A204.1 (cell line): Measurements from ENCODE around the gene VAV3.

Experiments
- FAIRE-seq: peaks from 2 replicates; lab custom pipeline; 2012; peaks lifted over from hg19 to GRCh38; lab: Jason Lieb, UNC

Gene VAV3

DNA sequence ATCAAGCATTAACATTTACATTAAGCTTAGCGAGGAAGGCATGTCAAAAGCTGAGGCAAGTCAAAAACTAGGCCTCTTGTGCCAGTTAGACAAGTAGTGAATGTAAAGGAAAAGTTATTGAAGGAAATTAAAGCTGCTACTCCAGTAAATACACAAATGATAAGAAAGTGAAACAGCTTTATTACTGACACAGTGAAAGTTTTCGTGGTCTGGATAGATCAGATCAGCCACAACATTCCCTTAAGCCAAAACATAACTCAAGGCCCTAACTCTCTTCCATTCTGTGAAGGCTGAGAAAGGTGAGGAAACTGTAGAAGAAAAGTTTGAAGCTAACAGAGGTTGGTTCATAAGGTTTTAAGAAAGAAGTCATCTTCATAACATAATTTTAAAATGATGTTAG, 131.9 kb downstream of the VAV3 start:
- no peak for FAIRE-seq

DNA sequence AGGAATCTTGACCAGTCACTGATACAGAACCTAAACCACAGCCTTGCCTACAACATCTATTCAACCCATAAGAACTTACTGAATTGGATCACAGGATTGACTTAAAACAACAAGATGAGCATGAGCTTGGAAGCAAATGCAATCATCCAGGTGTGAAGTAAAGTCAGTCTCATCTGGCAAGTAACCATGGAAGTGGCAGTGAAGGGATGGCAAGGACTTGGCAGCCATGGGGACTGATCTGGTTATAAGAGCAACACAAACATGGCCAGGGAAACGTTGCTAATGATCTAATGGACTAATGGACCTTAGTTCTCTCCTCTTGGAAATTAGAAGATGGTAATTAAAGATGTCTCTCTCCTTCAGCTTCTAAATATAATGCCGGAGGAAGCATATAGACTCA, 133.1 kb downstream of the VAV3 start:
- FAIRE-seq = no peak

DNA sequence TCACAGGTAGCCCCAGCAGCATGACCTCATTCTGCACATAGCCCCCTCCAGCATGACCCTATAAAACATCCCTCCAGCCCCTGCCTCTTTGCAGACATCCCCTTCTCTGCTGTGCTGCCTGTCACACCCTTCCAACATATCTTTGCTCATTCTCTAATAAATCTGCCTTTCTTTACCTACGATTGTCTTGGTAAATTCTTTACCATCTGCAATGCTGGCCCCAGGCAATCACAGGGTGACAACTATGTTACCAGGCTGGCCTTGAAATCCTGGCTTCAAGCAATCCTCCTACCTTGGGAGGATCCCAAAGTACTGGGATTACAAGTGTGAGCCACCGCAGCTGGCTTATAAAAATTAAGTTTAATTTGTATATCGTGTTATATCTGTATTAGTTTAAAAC, 134.5 kb downstream of the VAV3 start:
- FAIRE-seq = no peak

GRCh38 chr1:107830075-107830474, 134.9 kb downstream of the VAV3 start:
- no peak for FAIRE-seq

GRCh38 chr1:107829036-107829770, 135.8 kb downstream of the VAV3 start:
- no peak for FAIRE-seq

DNA sequence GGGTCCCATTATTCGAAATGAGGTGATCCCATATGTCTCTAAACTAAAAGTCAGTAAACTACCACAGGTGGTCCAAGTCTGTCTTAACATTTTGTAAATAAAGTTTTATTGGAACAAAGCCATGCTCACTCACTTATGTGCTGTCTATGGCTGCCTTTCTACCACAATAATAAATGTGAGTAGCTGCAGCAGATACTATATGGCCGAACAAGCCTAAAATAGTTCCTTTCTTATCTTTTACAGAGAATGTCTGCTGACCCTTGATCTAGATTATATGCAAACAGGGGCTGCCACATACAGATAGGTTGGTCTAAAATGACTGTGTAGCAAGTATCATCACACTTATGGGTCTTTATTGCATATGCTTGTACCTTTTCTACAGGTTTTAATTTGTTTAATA, 140.0 kb downstream of the VAV3 start:
- FAIRE-seq = no peak

- FAIRE-seq = no peak
Observed at GRCh38 chr1:107821340-107821739, 143.6 kb downstream of the VAV3 start.

- no peak for FAIRE-seq
Observed at GRCh38 chr1:107820801-107821200, 144.2 kb downstream of the VAV3 start.

DNA sequence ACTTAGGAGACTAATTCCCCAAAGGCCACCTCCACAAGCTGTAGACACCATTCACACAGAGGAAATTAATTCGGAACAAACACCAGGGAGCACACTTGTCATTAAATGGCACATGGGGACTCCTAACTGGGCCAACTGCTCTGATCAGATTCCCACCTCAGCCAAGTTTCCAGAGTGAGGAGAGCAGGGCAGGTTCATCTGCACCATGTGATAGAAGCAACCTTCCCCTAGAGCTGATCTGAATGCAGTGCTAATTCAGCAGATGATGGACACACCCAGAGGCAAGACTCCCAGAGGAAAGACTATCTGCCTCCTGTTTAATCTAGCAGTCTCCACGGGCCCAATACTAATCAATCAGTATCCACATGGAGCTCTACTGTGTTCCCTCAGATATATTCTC, 147.0 kb downstream of the VAV3 start:
- no peak for FAIRE-seq

DNA sequence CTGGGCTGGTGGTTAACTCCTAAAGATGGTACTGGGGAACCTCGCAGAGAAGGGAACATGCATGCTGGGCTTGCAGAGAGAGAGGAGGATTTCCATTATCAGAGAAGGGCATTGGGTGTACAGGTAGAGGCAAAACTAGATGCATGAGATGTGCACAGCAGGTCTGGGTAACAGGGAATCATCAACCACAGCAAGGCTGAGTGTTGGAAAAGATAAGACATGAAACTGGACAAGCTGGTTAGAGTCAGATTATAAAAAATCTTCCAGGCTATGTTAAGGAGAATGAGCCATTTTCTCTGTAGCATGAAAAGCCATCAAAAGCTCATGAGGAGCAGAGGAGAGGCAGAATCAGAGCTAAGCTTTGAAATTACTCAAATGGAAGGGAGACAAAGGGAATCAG, 147.8 kb downstream of the VAV3 start:
- no peak for FAIRE-seq

- FAIRE-seq = no peak
Observed at GRCh38 chr1:107810291-107810951, 154.6 kb downstream of the VAV3 start.

DNA sequence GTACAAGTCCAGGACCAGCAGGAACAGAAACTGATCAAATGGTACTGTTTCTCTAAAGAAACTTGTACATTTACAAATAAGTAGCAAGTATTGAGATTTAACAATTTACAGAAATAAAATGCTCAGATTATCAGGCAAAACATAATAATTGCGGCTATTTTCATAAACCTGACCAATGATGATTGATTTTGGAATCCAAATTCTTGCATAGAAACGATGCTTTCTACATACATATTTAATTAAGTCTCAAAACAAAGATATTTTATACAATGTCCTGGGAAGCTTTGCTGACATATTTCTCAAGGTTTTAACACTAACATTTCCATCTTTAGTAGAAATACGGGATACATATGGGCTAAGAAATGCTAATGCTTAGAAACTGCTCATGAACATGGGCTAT, 157.1 kb downstream of the VAV3 start:
- no peak for FAIRE-seq

DNA sequence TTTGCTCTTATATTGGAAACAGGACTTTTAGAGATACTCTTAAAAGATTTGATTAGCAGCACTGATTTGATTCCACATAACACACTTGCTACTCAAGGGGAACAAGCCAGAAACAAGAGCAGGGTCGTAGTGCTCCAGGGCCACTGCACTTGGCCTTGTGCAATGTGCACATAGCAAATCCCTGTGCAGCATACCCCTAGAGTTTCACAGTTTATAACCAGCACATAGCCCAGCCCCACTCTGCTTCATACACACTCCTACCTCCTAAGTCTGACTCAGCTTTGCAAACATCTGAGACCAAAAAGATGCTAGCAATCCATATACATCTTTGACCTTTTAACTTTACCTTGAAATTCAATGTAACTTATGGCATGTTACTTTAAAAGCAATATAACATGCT, 157.6 kb downstream of the VAV3 start:
- no peak for FAIRE-seq

DNA sequence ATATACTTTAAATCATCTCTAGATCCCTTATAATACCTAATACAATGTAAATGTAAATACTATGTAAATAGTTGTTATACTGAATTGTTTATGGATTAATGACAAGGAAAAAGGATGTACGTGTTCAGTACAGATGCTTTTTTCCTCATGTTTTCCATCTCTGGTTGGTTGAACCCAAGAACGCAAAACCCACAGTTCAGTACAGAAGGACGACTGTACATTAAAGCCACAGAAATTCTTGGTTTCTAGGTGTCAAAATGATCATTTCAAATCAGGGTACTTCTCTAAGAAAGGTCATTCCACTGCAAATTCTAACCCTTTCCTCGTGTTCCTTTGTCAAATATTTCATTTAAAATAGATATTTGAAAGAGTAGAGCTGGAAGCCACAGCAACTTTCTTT, 158.1 kb downstream of the VAV3 start:
- FAIRE-seq = no peak

- no peak for FAIRE-seq
Observed at GRCh38 chr1:107804741-107805140, 160.2 kb downstream of the VAV3 start.

DNA sequence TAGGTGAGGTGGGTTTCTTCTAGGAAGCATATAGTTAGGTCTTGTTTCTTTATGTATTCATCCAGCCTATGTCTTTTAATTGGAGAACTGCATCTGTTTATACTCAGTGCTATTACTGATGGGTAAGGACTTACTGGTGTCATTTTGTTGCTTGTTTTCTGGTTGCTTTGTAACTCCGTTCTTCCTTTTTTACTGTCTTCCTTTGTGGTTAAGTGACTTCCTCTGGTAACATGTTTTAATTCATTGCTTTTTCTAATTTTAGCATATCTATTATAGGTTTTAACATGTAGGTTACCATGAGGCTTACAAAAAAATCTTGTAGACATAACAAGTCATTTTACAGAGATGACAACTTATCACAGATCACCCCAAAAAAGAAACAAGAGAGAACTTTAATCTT, 160.8 kb downstream of the VAV3 start:
- FAIRE-seq = no peak

GRCh38 chr1:107803579-107803978, 161.4 kb downstream of the VAV3 start:
- FAIRE-seq = no peak

- FAIRE-seq = no peak
Observed at GRCh38 chr1:107802654-107803053, 162.3 kb downstream of the VAV3 start.

DNA sequence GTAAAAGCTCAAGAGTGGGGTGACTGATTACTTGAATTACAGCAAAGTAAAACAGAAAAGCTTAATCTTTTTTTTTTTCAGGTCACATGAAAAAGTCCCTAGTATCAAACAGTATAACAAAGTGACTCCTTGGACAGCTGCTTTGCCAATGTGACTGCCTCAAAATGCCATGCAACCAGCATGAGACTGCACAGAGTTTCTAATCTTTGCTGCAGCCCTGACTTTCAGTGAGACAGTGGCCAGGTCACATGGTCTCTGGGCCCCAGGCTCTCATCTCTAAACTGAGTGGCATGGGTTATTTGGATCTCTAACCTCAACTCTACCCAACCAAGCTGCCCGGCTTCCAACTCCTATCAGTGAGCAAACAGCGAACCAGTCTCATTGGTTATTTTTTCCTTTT, 169.0 kb downstream of the VAV3 start:
- no peak for FAIRE-seq

- FAIRE-seq = no peak
Observed at GRCh38 chr1:107795441-107795840, 169.5 kb downstream of the VAV3 start.

- no peak for FAIRE-seq
Observed at GRCh38 chr1:107794571-107794970, 170.4 kb downstream of the VAV3 start.

- FAIRE-seq = no peak
Observed at GRCh38 chr1:107793896-107794453, 171.0 kb downstream of the VAV3 start.

GRCh38 chr1:107791348-107791747, 173.6 kb downstream of the VAV3 start:
- no peak for FAIRE-seq
